ENCODE data around the gene SWAP70.
A peak's percentile ranks its signal among the peaks of the same experiment; 100 is the strongest.
"Not testable (repeated sequence)": the region's sequence is repeated elsewhere in the genome, so short reads cannot be mapped to it uniquely, and the experiment has no call there.

The SWAP70 gene

GRCh38 chr11:9663699-9664275 is at the start of gene SWAP70:
SWAP70 (plus strand) TSS chr11:9664077; CDS start chr11:9664180, 103 bp downstream.
- DNase-seq: peak; percentile 2

- DNase-seq: no peak
Measured at GRCh38 chr11:9615031-9615451, 48.8 kb upstream of the SWAP70 start.

GRCh38 chr11:9616042-9616675 is 47.7 kb upstream of the SWAP70 start:
- DNase-seq: no peak

- no peak for DNase-seq
Measured at GRCh38 chr11:9616858-9617257, 47.0 kb upstream of the SWAP70 start.

- DNase-seq: no peak
Measured at GRCh38 chr11:9617940-9618339, 45.9 kb upstream of the SWAP70 start.

- no peak for DNase-seq
Measured at GRCh38 chr11:9619004-9619403, 44.9 kb upstream of the SWAP70 start.

- DNase-seq: no peak
Measured at GRCh38 chr11:9619971-9620370, 43.9 kb upstream of the SWAP70 start.

- not testable (repeated sequence) for DNase-seq
Measured at GRCh38 chr11:9622353-9622752, 41.5 kb upstream of the SWAP70 start.

- not testable (repeated sequence) for DNase-seq
Measured at GRCh38 chr11:9623053-9623452, 40.8 kb upstream of the SWAP70 start.

GRCh38 chr11:9624448-9624847 is 39.4 kb upstream of the SWAP70 start:
- no peak for DNase-seq

- DNase-seq: no peak
Measured at GRCh38 chr11:9625162-9625561, 38.7 kb upstream of the SWAP70 start.

- no peak for DNase-seq
Measured at GRCh38 chr11:9625728-9626127, 38.1 kb upstream of the SWAP70 start.

- no peak for DNase-seq
Measured at GRCh38 chr11:9626496-9627394, 37.1 kb upstream of the SWAP70 start.

- DNase-seq: no peak
Measured at GRCh38 chr11:9629064-9629463, 34.8 kb upstream of the SWAP70 start.

GRCh38 chr11:9633679-9634078 is 30.2 kb upstream of the SWAP70 start:
- no peak for DNase-seq

GRCh38 chr11:9636691-9637090 is 27.2 kb upstream of the SWAP70 start:
- DNase-seq: no peak

GRCh38 chr11:9639099-9639498 is 24.8 kb upstream of the SWAP70 start:
- DNase-seq: no peak

GRCh38 chr11:9639985-9640384 is 23.9 kb upstream of the SWAP70 start:
- no peak for DNase-seq

GRCh38 chr11:9642894-9643293 is 21.0 kb upstream of the SWAP70 start:
- no peak for DNase-seq

- no peak for DNase-seq
Measured at GRCh38 chr11:9643751-9644150, 20.1 kb upstream of the SWAP70 start.

GRCh38 chr11:9645881-9646280 is 18.0 kb upstream of the SWAP70 start:
- DNase-seq: no peak

- no peak for DNase-seq
Measured at GRCh38 chr11:9646324-9646723, 17.6 kb upstream of the SWAP70 start.

GRCh38 chr11:9651481-9651880 is 12.4 kb upstream of the SWAP70 start:
- DNase-seq: no peak
